Caco-2 (cell line): Measurements from ENCODE around the gene GNAQ. TPM values are rescaled to one million over a fixed set of nuclear protein-coding genes. Genes with fewer than 3 reads are reported as not detected.

ENCODE experiments used
- BruUV-seq: library from RNA; stranded (reverse); fragments of 400-500 nt; replicated peaks from 2 replicates; lab custom pipeline; 2021; lab: Mats Ljungman, UMichigan
- CTCF ChIA-PET: fragments of 300-600 bp; sonication (Branson Sonifier 250); formaldehyde crosslinking; loops from one replicate; lab custom pipeline; 2022; ENCODE audit warnings: antibody characterized with exemption; lab: Charles Lee
- POLR2A ChIA-PET: fragments of 300-600 bp; sonication (Branson Sonifier 250); formaldehyde crosslinking; loops from one replicate; lab custom pipeline; 2022; ENCODE audit warnings: antibody characterized with exemption; lab: Charles Lee
- DNase-seq, 2 experiments: peaks; one replicate each; pipeline versions ENCODE4 v3.0.0 to v3.0.0-alpha.2; 2020 to 2022
- H3K27me3 ChIP-seq: replicated peaks from 2 replicates; pipeline ENCODE4 v1.6.0; 2011; ENCODE audit warnings: low read length; ENCODE audit not compliant: control insufficient read depth, insufficient read depth
- H3K36me3 ChIP-seq: 2 replicates; pipeline ENCODE4 v1.5.1; 2011; ENCODE audit warnings: low read length; ENCODE audit not compliant: control insufficient read depth, insufficient read depth
- H3K4me1 ChIP-seq: fragments of 250-450 bp; sonication (Bioruptor Pico); 2 replicates; pipeline ENCODE4 v1.5.1; 2020; ENCODE audit warnings: mild to moderate bottlenecking
- H3K4me3 ChIP-seq: 2 replicates; pipeline ENCODE4 v1.5.1; 2011; ENCODE audit warnings: low read depth, mild to moderate bottlenecking, control low read depth, low read length
- H3K9me3 ChIP-seq: fragments of 250-450 bp; sonication (Bioruptor Pico); 2 replicates; pipeline ENCODE4 v1.5.1; 2020; ENCODE audit warnings: mild to moderate bottlenecking, moderate library complexity
- H3K27ac Mint-ChIP-seq: one replicate; pipeline ENCODE4 v1.8.0; 2022; ENCODE audit warnings: mixed read lengths; ENCODE audit not compliant: unreplicated experiment
- H3K27me3 Mint-ChIP-seq: one replicate; pipeline ENCODE4 v1.8.0; 2022; ENCODE audit warnings: mixed read lengths; ENCODE audit not compliant: insufficient read depth, unreplicated experiment
- H3K36me3 Mint-ChIP-seq: one replicate; pipeline ENCODE4 v1.8.0; 2022; ENCODE audit warnings: mild to moderate bottlenecking, mixed read lengths; ENCODE audit not compliant: insufficient read depth, unreplicated experiment
- H3K4me1 Mint-ChIP-seq: one replicate; pipeline ENCODE4 v1.8.0; 2022; ENCODE audit warnings: low read depth, mixed read lengths; ENCODE audit not compliant: unreplicated experiment
- H3K4me3 Mint-ChIP-seq: one replicate; pipeline ENCODE4 v1.8.0; 2022; ENCODE audit warnings: mild to moderate bottlenecking, moderate library complexity, mixed read lengths; ENCODE audit not compliant: unreplicated experiment
- H3K9me3 Mint-ChIP-seq: one replicate; pipeline ENCODE4 v1.8.0; 2022; ENCODE audit warnings: mixed read lengths; ENCODE audit not compliant: unreplicated experiment
- CTCF ChIP-seq, 2 experiments: fragments of 200-600 bp in 1 of 2; IDR thresholded peaks; 1 replicate in 1 of 2; 2 replicates in 1 of 2; pipeline versions ENCODE4 v1.5.1 to v1.8.0; 2011 to 2022; ENCODE audit warnings: antibody characterized with exemption in 1 of 2, control low read depth in 1 of 2, inconsistent platforms in 1 of 2, low read depth in 1 of 2, low read length in 1 of 2, mild to moderate bottlenecking in 1 of 2, moderate library complexity in 1 of 2; ENCODE audit not compliant: insufficient read depth in 1 of 2, severe bottlenecking in 1 of 2, unreplicated experiment in 1 of 2
- intact Hi-C: fragments of 100-400 bp; cut with micrococcal nuclease; formaldehyde crosslinking; loops from one replicate; pipeline ENCODE4 v1.10.0; 2022; ENCODE audit not compliant: unreplicated experiment
- total RNA-seq: library from RNA; stranded (reverse); gene quantifications from 2 replicates; pipeline ENCODE4 v1.2.3, GENCODE V29; 2022

GNAQ gene
- total RNA-seq, 1 experiment from 2014 or later, result 10.1 TPM

GRCh38 chr9:77974434-77974833, 57.2 kb downstream of the GNAQ start:
- no peaks in the 10 kb centered on the region for H3K27me3 Mint-ChIP-seq
- ChIA-PET POLR2A (no interaction called here), CTCF (no interaction called here)
- Histone ChIP-seq H3K27me3 (no peaks in the 10 kb centered on the region), H3K4me3 (no peak overlapping the region), H3K4me1 (no peaks in the 10 kb centered on the region), H3K9me3 (no peaks in the 10 kb centered on the region), H3K36me3 (no peaks in the 10 kb centered on the region)
- no peaks in the 10 kb centered on the region for H3K9me3 Mint-ChIP-seq
- BruUV-seq, result no TSS peak
- no peak for TF ChIP-seq CTCF (IDR thresholded peaks at IDR 0.05; ENCODE audit: insufficient read depth in 1 of 2, low read depth in 1 of 2, low read length in 1 of 2, severe bottlenecking in 1 of 2, unreplicated experiment in 1 of 2)
- no peak for DNase-seq
- intact Hi-C loops, result no loop called here
- H3K4me3 Mint-ChIP-seq, result no peak overlapping the region
- no peaks in the 10 kb centered on the region for H3K36me3 Mint-ChIP-seq
- H3K4me1 Mint-ChIP-seq, result no peaks in the 10 kb centered on the region
- H3K27ac Mint-ChIP-seq, result no peak overlapping the region

- H3K4me1 Mint-ChIP-seq, result no peaks in the 10 kb centered on the region
- no peak for DNase-seq
- ChIA-PET POLR2A (no interaction called here), CTCF (no interaction called here)
- no peak overlapping the region for H3K4me3 ChIP-seq
- H3K4me3 Mint-ChIP-seq, result no peak overlapping the region
- no peaks in the 10 kb centered on the region for H3K36me3 Mint-ChIP-seq
- intact Hi-C loops, result no loop called here
- no peak overlapping the region for H3K27ac Mint-ChIP-seq
- no TSS peak for BruUV-seq
- TF ChIP-seq CTCF (IDR thresholded peaks at IDR 0.05; ENCODE audit: insufficient read depth in 1 of 2, low read depth in 1 of 2, low read length in 1 of 2, severe bottlenecking in 1 of 2, unreplicated experiment in 1 of 2), result no peak
- H3K9me3 Mint-ChIP-seq, result no peaks in the 10 kb centered on the region
- no peaks in the 10 kb centered on the region for H3K27me3 ChIP-seq
- no peaks in the 10 kb centered on the region for H3K4me1 ChIP-seq
- no peaks in the 10 kb centered on the region for H3K27me3 Mint-ChIP-seq
- no peaks in the 10 kb centered on the region for H3K36me3 ChIP-seq
- no peaks in the 10 kb centered on the region for H3K9me3 ChIP-seq
These were observed 62.5 kb downstream of the GNAQ start for GRCh38 chr9:77969083-77969482.

- DNase-seq, result no peak
- no peaks in the 10 kb centered on the region for H3K27me3 ChIP-seq
- no peak overlapping the region for H3K4me3 ChIP-seq
- Mint-ChIP-seq H3K4me3 (no peak overlapping the region), H3K36me3 (no peaks in the 10 kb centered on the region), H3K27ac (no peak overlapping the region), H3K27me3 (no peaks in the 10 kb centered on the region), H3K9me3 (no peaks in the 10 kb centered on the region), H3K4me1 (no peaks in the 10 kb centered on the region)
- POLR2A ChIA-PET, result no interaction called here
- no peaks in the 10 kb centered on the region for H3K36me3 ChIP-seq
- BruUV-seq, result no TSS peak
- H3K4me1 ChIP-seq, result no peaks in the 10 kb centered on the region
- intact Hi-C loops, result no loop called here
- H3K9me3 ChIP-seq, result no peaks in the 10 kb centered on the region
- no peak for TF ChIP-seq CTCF (IDR thresholded peaks at IDR 0.05; ENCODE audit: insufficient read depth in 1 of 2, low read depth in 1 of 2, low read length in 1 of 2, severe bottlenecking in 1 of 2, unreplicated experiment in 1 of 2)
- CTCF ChIA-PET, result no interaction called here
These were observed 63.1 kb downstream of the GNAQ start for GRCh38 chr9:77968506-77968905.
